ENCODE results near the gene ZXDC.

ZXDC gene

GRCh38 chr3:126401611-126402160 lies 74.0 kb downstream of the ZXDC start:
- H3K27ac ChIP-seq = no peak overlapping the region
- DNase-seq (ENCODE audit: low read depth, low spot score) = no peak

GRCh38 chr3:126399756-126400155 lies 75.9 kb downstream of the ZXDC start:
- H3K27ac ChIP-seq = peak overlapping the region; percentile 26
- no peak for DNase-seq (ENCODE audit: low read depth, low spot score)

- DNase-seq (ENCODE audit: low read depth, low spot score) = peak; percentile 73
- H3K27ac ChIP-seq = peak overlapping the region; percentile 26
Observed at GRCh38 chr3:126399351-126399735, 76.3 kb downstream of the ZXDC start.

- DNase-seq (ENCODE audit: low read depth, low spot score) = no peak
Observed at GRCh38 chr3:126398423-126399350, 77.0 kb downstream of the ZXDC start.

GRCh38 chr3:126397610-126398422 lies 77.9 kb downstream of the ZXDC start:
- H3K27ac ChIP-seq = no peak overlapping the region
- DNase-seq (ENCODE audit: low read depth, low spot score) = no peak

More at GRCh38 chr3:126398423-126399350, 77.0 kb downstream of the ZXDC start:
- H3K27ac ChIP-seq = peak overlapping the region; percentile 26

GRCh38 chr3:126396536-126396935 lies 79.2 kb downstream of the ZXDC start:
- DNase-seq (ENCODE audit: low read depth, low spot score) = no peak
- no peak overlapping the region for H3K27ac ChIP-seq

GRCh38 chr3:126395846-126396513 lies 79.7 kb downstream of the ZXDC start:
- DNase-seq (ENCODE audit: low read depth, low spot score) = no peak
- H3K27ac ChIP-seq = no peak overlapping the region

GRCh38 chr3:126394977-126395321 lies 80.7 kb downstream of the ZXDC start:
- H3K27ac ChIP-seq = no peak overlapping the region
- no peak for DNase-seq (ENCODE audit: low read depth, low spot score)

GRCh38 chr3:126394179-126394976 lies 81.3 kb downstream of the ZXDC start, which contains the start of gene CFAP100:
Gene CFAP100 (plus strand): TSS chr3:126394909. CDS start chr3:126396001, 1,092 bp downstream.
- no peak for DNase-seq (ENCODE audit: low read depth, low spot score)
- no peak within 1 kb of the TSS for H3K27ac ChIP-seq

- H3K27ac ChIP-seq = no peak overlapping the region
- DNase-seq (ENCODE audit: low read depth, low spot score) = no peak
Observed at GRCh38 chr3:126393563-126393962, 82.1 kb downstream of the ZXDC start.

- no peak overlapping the region for H3K27ac ChIP-seq
- DNase-seq (ENCODE audit: low read depth, low spot score) = no peak
Observed at GRCh38 chr3:126392246-126392645, 83.4 kb downstream of the ZXDC start.

GRCh38 chr3:126391631-126392030 lies 84.1 kb downstream of the ZXDC start:
- DNase-seq (ENCODE audit: low read depth, low spot score) = no peak
- H3K27ac ChIP-seq = no peak overlapping the region

- DNase-seq (ENCODE audit: low read depth, low spot score) = no peak
- no peak overlapping the region for H3K27ac ChIP-seq
Observed at GRCh38 chr3:126390751-126391150, 84.9 kb downstream of the ZXDC start.

- H3K27ac ChIP-seq = no peak overlapping the region
- DNase-seq (ENCODE audit: low read depth, low spot score) = no peak
Observed at GRCh38 chr3:126390201-126390600, 85.5 kb downstream of the ZXDC start.

- no peak for DNase-seq (ENCODE audit: low read depth, low spot score)
- H3K27ac ChIP-seq = peak overlapping the region; percentile 10
Observed at GRCh38 chr3:126389794-126390146, 85.9 kb downstream of the ZXDC start.

GRCh38 chr3:126389112-126389793 lies 86.4 kb downstream of the ZXDC start:
- H3K27ac ChIP-seq = peak overlapping the region; percentile 10
- DNase-seq (ENCODE audit: low read depth, low spot score) = peak; percentile 26

All from epithelial cell of prostate (primary cell).